Activated naive CD4-positive, alpha-beta T cell treated with anti-CD3 and anti-CD28 coated beads, Interleukin-2, amount 50 U/mL, for 24 hours (primary cell): ENCODE data around the gene HIGD1B.

Experiments
- H3K27ac Mint-ChIP-seq: one replicate; pipeline ENCODE4 v1.8.0; 2021; ENCODE audit warnings: mild to moderate bottlenecking, mixed read lengths
- H3K27me3 Mint-ChIP-seq: one replicate; pipeline ENCODE4 v1.8.0; 2021; ENCODE audit warnings: mixed read lengths
- H3K36me3 Mint-ChIP-seq: one replicate; pipeline ENCODE4 v1.8.0; 2021; ENCODE audit warnings: mixed read lengths
- H3K4me1 Mint-ChIP-seq: one replicate; pipeline ENCODE4 v1.8.0; 2021; ENCODE audit warnings: mixed read lengths
- H3K4me3 Mint-ChIP-seq: one replicate; pipeline ENCODE4 v1.8.0; 2021; ENCODE audit warnings: mild to moderate bottlenecking, mixed read lengths
- H3K9me3 Mint-ChIP-seq: one replicate; pipeline ENCODE4 v1.8.0; 2021; ENCODE audit warnings: mixed read lengths

Gene HIGD1B

DNA sequence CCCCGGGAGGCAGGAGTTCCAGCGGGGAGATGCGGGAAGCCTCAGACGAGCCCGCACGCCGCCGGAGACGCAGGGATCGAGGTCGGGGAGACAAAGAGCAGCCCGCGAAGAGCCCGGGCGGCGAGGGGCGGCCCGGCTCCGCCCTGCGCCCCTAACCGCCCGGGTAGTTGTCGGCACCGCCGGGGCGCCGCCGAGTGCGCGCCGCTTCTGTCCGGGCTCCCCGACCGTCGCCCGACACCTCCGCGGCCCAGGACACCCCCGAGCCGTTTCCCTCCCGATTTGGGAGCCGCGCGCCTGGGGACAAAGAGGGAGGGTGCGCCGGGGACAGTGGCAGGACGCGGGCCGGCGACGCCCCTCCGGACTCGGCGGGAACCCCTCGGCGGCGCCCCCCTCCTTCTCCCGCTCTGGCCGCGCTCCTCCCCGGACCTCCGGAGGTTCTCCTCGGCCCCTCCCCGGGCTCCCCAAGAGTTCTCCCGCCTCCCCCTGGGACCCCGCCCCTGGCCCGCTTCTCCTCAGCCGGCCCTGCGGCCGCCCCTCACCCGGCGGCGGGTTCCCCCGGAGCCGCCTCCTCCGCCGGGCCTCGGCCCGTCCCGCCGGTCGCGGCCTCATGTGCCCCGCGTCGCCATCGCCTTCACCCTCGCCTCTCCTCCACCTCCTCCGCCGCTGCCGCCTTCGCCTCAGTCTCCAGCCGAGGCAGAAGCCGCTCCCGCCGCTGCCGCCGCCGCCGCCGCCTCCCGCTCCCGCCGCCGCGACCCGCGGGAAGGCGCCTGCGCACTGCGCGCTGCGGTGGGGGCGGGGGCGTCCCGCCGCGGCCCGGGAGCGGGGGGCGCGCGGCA, 17.9 kb upstream of the HIGD1B start, which contains the start of gene GJC1:
Gene GJC1 (minus strand): TSS at position 765 of the 836 bp plus-strand sequence. CDS start 24,470 bp downstream, outside the sequence.
- Mint-ChIP-seq H3K36me3 (no peaks in the 10 kb centered on the region), H3K4me3 (peak within 1 kb of the TSS; percentile 84), H3K27me3 (peaks cover 32% of the 10 kb centered on the region), H3K4me1 (peaks cover 11% of the 10 kb centered on the region), H3K27ac (peak within 1 kb of the TSS; percentile 63), H3K9me3 (no peaks in the 10 kb centered on the region)

DNA sequence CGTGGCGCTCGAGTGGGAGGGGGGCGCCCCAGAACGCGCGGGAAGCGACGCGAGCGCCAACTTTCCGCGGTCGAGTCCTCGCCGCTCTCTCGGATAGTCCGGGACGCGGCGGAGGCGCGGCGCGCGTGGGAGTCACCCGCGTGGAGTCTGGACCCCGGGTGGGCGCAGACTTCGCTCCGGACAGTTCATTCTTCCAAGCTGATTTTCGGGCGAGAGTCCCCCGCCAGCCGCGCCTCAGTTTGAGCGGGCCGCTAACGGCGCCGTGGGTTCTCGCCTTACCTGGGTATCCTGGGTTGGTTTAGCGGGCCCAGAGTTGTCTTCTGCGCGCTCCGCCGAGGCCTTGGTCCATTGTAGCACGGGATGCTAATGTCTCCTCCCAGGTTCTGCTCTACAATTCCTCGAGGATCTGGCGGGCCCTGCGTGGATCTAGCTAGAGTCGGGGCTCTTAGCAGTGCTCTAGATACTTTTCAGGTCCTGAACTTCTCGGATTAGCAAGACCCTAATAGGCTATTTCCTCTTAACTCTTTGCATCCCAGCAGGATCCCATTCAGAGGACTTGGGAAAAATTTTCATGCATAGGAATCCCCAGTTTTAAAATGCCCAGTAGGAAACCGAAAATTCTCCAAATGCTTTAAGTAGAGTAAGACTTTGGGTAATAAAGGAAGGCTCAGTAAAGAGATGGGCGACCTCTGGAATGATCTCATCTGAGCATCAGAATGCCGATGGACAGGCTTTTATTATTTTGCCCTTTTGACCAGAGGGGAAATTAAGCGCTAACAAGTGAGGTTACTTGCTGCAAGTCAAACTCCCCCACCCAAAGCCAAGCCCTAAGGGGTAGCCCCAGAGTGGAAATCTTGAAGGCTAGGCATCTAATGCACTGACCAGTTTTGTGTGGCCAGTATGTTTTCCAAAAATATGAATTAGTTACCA, 17.1 kb upstream of the HIGD1B start:
- Mint-ChIP-seq H3K9me3 (no peaks in the 10 kb centered on the region), H3K36me3 (no peaks in the 10 kb centered on the region), H3K4me3 (peak overlapping the region; percentile 71), H3K27me3 (peaks cover 32% of the 10 kb centered on the region), H3K27ac (no peak overlapping the region), H3K4me1 (peaks cover 11% of the 10 kb centered on the region)

DNA sequence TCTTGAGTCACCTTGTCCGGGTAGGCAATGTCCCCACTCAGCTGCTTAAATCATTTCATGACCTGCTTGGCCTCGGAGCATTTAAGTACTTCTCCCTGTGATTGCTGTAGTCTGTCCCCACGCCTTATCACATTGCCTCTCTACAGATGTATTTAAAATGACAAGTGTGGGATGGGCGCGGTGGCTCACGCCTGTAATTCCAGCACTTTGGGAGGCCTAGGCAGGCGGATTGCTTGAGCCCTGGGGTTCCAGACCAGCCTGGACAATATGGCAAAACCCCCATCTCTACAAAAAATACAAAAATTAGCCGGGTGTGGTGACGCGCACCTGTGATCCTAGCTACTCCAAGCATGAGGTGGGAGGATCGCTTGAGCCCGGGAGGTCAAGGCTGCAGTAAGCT, 16.3 kb upstream of the HIGD1B start:
- Mint-ChIP-seq H3K4me1 (peaks cover 11% of the 10 kb centered on the region), H3K9me3 (no peaks in the 10 kb centered on the region), H3K4me3 (no peak overlapping the region), H3K27ac (no peak overlapping the region), H3K36me3 (no peaks in the 10 kb centered on the region), H3K27me3 (peaks cover 32% of the 10 kb centered on the region)

DNA sequence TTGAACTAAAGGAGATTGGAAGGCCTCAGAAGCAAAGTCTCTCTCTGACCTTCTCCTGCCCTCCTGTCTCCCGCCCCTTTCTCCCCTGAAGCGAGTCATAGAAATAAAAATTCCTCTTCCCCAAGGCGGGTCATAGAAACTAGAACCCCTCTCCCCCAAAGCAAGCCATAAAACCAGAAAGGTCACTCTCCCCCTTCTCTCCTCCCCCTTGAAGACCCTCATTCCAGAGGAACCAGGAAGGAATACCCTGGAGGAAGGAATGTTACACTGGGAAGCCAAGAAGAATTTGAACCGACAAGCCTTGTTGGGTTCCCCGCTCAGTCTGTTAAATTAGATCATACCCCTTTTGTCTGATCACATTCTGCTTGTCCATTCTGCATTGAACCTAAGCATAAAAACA, 14.9 kb upstream of the HIGD1B start:
- Mint-ChIP-seq H3K9me3 (no peaks in the 10 kb centered on the region), H3K4me1 (peaks cover 11% of the 10 kb centered on the region), H3K36me3 (no peaks in the 10 kb centered on the region), H3K4me3 (no peak overlapping the region), H3K27ac (no peak overlapping the region), H3K27me3 (peaks cover 22% of the 10 kb centered on the region)

DNA sequence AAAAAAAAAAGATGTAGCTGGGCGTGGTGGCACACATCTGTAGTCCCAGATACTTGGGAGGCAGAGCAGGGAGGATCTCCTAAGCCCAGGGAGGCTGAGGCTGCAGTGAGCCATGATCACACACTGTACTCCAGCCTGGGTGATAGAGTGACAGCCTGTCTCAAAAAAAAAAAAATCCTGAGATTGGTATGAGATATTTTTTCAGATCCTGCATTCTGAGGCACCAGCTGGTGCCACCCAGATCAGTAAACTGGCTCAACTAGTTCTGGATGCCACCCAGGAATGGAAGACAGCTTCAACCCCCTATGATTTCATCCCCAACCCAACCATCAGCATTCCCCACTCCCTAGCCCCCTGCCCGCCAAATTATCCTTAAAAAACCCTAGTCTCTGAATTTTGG, 10.5 kb upstream of the HIGD1B start:
- no peaks in the 10 kb centered on the region for H3K4me1 Mint-ChIP-seq
- peaks cover 7% of the 10 kb centered on the region for H3K27me3 Mint-ChIP-seq
- H3K4me3 Mint-ChIP-seq, result no peak overlapping the region
- no peaks in the 10 kb centered on the region for H3K36me3 Mint-ChIP-seq
- H3K27ac Mint-ChIP-seq, result no peak overlapping the region
- no peaks in the 10 kb centered on the region for H3K9me3 Mint-ChIP-seq

DNA sequence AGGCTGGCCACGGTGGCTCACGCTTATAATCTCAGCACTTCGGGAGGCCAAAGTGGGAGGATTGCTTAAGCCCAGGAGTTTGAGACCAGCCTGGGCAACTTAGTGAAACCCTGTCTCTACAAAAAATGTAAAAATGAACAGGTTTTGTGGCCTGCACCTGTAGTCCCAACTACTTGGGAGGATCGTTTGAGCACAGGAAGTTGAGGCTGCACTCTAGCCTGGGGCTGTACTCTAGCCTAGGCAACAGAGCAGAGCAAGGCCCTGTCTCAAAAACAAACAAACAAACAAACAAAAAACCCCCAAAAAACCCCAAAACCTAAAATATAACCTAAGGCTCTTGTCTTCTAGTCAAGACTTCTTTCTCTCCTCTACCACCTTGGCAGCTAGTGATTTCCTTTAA, 7.4 kb upstream of the HIGD1B start:
- H3K9me3 Mint-ChIP-seq, result no peaks in the 10 kb centered on the region
- no peaks in the 10 kb centered on the region for H3K36me3 Mint-ChIP-seq
- H3K4me1 Mint-ChIP-seq, result no peaks in the 10 kb centered on the region
- H3K27ac Mint-ChIP-seq, result no peak overlapping the region
- H3K4me3 Mint-ChIP-seq, result no peak overlapping the region
- no peaks in the 10 kb centered on the region for H3K27me3 Mint-ChIP-seq

DNA sequence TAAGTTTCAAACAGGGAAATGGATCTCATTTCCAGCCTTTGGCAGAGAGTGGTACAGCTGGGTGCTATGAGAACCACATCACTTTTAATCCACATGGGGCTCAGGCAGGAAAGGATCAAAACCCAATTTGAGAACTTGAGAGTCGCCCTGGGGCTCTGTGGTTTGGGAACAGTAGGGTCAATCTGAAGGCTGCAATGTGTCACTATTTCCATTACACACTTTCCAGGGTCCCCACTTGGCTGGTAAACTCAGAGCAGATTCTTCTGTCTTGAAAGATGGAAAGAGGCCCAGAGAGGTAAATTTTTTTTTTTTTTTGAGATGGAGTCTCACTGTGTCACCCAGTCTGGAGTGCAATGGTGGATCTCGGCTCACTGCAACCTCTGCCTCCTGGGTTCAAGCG, 6.7 kb upstream of the HIGD1B start:
- no peaks in the 10 kb centered on the region for H3K9me3 Mint-ChIP-seq
- no peaks in the 10 kb centered on the region for H3K27me3 Mint-ChIP-seq
- no peaks in the 10 kb centered on the region for H3K4me1 Mint-ChIP-seq
- no peak overlapping the region for H3K4me3 Mint-ChIP-seq
- H3K27ac Mint-ChIP-seq, result no peak overlapping the region
- H3K36me3 Mint-ChIP-seq, result no peaks in the 10 kb centered on the region

DNA sequence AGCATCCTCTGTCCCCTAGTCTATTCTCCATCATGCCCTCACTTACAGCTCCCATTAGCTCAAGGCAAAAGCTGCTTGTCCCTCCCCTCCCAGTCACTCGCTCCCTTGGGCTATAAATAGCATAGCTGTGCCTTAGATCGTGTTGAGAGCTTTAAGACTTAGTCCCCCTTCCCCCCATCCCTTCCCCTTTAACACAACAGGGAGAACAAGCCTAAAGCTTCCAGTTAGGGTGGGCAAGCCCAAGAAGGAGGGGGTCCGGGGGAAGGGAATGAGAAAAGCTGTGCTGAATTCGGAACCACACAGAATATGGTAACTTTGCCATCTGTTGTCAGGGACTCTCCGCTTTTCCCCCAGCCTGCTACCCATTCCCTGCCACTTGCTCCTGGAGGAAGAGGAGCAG, 4.9 kb upstream of the HIGD1B start:
- Mint-ChIP-seq H3K36me3 (no peaks in the 10 kb centered on the region), H3K9me3 (no peaks in the 10 kb centered on the region), H3K4me3 (no peak overlapping the region), H3K4me1 (no peaks in the 10 kb centered on the region), H3K27ac (no peak overlapping the region), H3K27me3 (no peaks in the 10 kb centered on the region)

DNA sequence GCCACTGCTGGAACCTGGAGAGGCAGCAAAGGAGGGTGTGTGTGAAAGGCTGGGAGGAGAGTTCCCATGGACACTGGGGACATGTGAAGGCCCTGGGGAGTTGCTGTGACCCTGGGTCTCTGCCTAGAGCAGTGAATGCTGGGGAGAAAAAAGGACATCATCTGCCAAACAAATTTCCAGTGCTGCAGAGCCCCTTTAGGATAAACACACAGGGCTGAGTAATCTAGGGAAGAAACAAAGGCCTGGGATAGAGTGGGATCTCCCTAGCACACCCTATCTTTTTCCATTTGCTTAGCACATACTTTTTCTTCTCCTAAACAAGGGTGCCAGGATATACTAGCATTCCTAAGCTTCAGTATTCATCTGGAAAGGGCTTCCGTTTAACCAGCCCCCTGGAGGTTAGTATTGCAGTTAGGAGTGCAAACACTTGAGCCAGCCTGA, 3.3 kb upstream of the HIGD1B start:
- Mint-ChIP-seq H3K36me3 (no peaks in the 10 kb centered on the region), H3K4me1 (no peaks in the 10 kb centered on the region), H3K27me3 (no peaks in the 10 kb centered on the region), H3K9me3 (no peaks in the 10 kb centered on the region), H3K4me3 (no peak overlapping the region), H3K27ac (no peak overlapping the region)

DNA sequence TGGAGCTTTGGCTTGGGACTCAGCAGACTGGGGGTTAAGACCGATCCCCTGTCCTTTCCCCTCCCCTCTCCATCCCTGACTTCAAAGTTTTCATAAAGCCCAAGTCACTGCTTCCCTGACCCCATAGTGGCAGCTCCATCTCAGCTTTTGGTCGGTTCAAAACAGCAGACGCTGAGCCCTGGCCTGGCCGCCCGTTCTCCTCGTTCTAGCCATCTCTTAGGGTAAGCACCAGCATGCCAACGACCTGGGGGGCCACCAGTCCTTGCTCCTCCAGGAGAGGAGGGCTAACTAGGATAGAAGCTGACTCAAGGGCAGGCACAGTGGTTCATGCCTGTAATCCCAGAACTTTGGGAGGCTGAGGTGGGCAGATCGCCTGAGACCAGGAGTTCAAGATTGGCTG, 1.5 kb upstream of the HIGD1B start:
- Mint-ChIP-seq H3K27ac (no peak overlapping the region), H3K9me3 (no peaks in the 10 kb centered on the region), H3K4me1 (no peaks in the 10 kb centered on the region), H3K36me3 (peaks cover 5% of the 10 kb centered on the region), H3K27me3 (no peaks in the 10 kb centered on the region), H3K4me3 (no peak overlapping the region)

DNA sequence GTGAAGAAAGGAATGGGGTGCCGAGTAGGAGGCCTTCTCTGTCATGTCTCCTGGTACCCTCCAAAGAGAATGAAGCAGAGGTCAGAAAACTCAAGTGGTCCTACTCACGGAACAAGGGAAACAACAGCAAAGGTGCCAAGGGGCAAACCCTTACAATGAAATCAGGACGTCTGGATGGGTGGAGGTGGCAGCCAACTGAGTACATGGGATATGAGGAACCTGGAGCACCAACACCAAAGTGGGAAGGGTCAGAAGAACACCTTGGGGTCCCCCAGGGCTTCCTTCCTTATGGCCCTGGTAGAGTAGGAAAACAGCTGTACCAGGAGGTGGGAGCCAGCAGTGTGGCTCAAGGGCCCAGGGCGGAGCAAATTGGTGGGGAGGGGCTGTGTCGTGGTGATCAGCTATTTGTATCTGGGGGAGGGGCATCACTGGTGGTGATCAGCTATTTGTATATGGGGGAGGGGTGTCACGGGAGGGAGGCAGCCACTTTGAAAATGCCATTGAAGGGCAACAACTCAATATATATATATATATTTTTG, 643 bp downstream of the HIGD1B start:
- H3K4me3 Mint-ChIP-seq, result no peak overlapping the region
- H3K27me3 Mint-ChIP-seq, result no peaks in the 10 kb centered on the region
- H3K36me3 Mint-ChIP-seq, result peaks cover 5% of the 10 kb centered on the region
- H3K4me1 Mint-ChIP-seq, result no peaks in the 10 kb centered on the region
- H3K27ac Mint-ChIP-seq, result no peak overlapping the region
- H3K9me3 Mint-ChIP-seq, result no peaks in the 10 kb centered on the region

DNA sequence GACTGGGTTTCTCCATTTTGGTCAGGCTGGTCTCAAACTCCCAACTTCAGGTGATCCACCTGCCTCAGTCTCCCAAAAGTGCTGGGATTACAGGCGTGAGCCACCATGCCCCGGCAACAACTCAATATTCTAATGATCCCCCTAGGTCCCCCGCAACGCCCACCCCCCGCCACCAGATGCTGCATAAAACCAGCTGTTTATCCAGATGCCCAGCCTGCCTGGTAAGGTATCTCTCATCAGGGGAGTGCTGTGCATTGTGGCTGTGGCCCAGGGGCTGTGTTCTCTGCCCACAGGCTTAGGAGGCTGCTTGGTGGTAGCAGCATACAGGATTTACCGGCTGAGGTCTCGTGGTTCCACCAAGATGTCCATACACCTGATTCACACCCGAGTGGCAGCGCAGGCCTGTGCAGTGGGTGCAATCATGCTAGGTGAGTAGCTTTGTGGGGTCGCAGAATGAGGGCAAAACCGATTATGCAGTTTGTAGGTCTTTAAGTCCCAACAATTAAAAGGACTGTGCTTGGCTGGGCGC, 1.3 kb downstream of the HIGD1B start:
- Mint-ChIP-seq H3K27ac (no peak overlapping the region), H3K4me3 (no peak overlapping the region), H3K4me1 (no peaks in the 10 kb centered on the region), H3K9me3 (no peaks in the 10 kb centered on the region), H3K27me3 (no peaks in the 10 kb centered on the region), H3K36me3 (peaks cover 5% of the 10 kb centered on the region)

DNA sequence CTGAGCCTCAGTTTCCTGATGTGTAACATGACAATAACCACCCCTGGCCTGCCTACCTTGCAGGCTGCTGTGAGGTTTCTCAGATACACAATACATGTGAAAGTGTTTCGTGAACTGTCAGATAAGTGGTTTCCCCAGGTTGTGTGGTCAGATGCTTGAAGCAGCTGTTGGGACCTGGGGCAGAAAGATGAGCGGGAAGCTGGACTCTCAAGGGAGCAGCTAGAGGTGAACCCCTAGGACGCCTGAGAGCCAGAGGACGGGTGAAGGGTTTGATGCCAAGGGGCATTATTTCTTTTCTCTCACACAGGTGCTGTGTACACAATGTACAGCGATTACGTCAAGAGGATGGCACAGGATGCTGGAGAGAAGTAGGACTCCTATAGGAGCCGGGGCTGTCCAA, 2.3 kb downstream of the HIGD1B start:
- no peaks in the 10 kb centered on the region for H3K27me3 Mint-ChIP-seq
- H3K36me3 Mint-ChIP-seq, result peaks cover 11% of the 10 kb centered on the region
- H3K9me3 Mint-ChIP-seq, result no peaks in the 10 kb centered on the region
- no peak overlapping the region for H3K27ac Mint-ChIP-seq
- H3K4me3 Mint-ChIP-seq, result no peak overlapping the region
- no peaks in the 10 kb centered on the region for H3K4me1 Mint-ChIP-seq

DNA sequence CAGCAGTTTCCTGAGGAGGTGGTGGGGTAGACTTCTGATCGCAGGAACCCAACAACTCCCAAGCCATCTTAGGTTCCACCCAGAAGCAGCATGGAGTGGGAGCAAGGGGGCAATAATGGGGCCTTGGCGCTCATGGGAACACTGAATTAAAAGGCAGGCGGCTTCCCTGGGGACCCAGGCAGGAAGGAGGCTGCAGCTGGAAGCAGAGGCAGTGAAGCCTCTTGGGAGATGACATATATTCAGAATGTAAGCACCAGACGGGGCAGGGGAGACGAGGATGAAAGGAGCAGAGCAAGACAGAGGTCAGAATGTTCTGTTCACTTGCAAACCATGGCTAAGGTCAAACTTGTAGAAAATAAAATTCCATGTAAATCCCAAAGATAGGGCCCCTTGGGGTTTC, 2.9 kb downstream of the HIGD1B start:
- Mint-ChIP-seq H3K4me3 (no peak overlapping the region), H3K27me3 (no peaks in the 10 kb centered on the region), H3K4me1 (no peaks in the 10 kb centered on the region), H3K36me3 (peaks cover 11% of the 10 kb centered on the region), H3K9me3 (no peaks in the 10 kb centered on the region), H3K27ac (peak overlapping the region; percentile 41)

DNA sequence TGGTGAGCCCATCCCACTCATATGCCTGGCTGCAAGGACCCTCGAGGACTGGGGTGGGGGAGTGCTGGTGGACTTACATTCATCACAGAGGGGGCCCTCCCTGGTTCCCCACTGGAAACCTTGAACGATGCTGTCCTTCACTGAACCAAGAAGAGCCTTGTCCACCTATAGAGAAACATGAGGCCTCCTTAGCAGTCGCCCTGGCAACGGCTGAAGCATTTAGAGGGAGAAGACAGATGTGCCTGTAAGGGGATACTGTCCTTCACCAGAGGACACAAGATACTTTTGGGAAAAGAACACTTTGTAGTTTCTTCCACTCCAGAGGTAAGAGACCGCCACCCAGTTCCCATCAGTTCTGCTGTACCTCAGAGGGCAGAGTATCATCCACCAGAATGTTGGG, 6.5 kb downstream of the HIGD1B start:
- peak overlapping the region; percentile 83 for H3K27ac Mint-ChIP-seq
- H3K4me1 Mint-ChIP-seq, result no peaks in the 10 kb centered on the region
- H3K9me3 Mint-ChIP-seq, result no peaks in the 10 kb centered on the region
- no peaks in the 10 kb centered on the region for H3K27me3 Mint-ChIP-seq
- no peak overlapping the region for H3K4me3 Mint-ChIP-seq
- peaks cover 15% of the 10 kb centered on the region for H3K36me3 Mint-ChIP-seq
